ENCODE measurements around the gene UGGT1. TPM values are rescaled to one million over a fixed set of nuclear protein-coding genes. Genes with fewer than 3 reads are reported as not detected.

Gene UGGT1
- total and polyA plus RNA-seq, 9 of the 15 experiments (the other 6 are each of a cell fraction or from before 2014, with no cell fraction given), result 5.1 to 56.4 (median 37.9) TPM

- TF ChIP-seq ZBTB40 (IDR thresholded peaks at IDR 0.05) (no peak), ZBTB40 (CRISPR knock-in tag; IDR thresholded peaks at IDR 0.05) (no peak), ILK (tag; IDR thresholded peaks at IDR 0.05; ENCODE audit: borderline replicate concordance, low read depth) (no peak)
These were observed 68.4 kb downstream of the UGGT1 start (continued) for GRCh38 chr2:128159437-128159836.
